ENCODE measurements around the gene SPTSSB.

The SPTSSB gene

GRCh38 chr3:161405087-161405486 is 33.8 kb upstream of the SPTSSB start:
- no peak for DNase-seq (ENCODE audit: low read depth)
- TF ChIP-seq, protein P1, sequence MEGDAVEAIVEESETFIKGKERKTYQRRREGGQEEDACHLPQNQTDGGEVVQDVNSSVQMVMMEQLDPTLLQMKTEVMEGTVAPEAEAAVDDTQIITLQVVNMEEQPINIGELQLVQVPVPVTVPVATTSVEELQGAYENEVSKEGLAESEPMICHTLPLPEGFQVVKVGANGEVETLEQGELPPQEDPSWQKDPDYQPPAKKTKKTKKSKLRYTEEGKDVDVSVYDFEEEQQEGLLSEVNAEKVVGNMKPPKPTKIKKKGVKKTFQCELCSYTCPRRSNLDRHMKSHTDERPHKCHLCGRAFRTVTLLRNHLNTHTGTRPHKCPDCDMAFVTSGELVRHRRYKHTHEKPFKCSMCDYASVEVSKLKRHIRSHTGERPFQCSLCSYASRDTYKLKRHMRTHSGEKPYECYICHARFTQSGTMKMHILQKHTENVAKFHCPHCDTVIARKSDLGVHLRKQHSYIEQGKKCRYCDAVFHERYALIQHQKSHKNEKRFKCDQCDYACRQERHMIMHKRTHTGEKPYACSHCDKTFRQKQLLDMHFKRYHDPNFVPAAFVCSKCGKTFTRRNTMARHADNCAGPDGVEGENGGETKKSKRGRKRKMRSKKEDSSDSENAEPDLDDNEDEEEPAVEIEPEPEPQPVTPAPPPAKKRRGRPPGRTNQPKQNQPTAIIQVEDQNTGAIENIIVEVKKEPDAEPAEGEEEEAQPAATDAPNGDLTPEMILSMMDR (IDR thresholded peaks at IDR 0.05; ENCODE audit: insufficient read depth, low read depth, low read length, missing control alignments), result no peak
- no peak overlapping the region for H3K4me3 ChIP-seq (ENCODE audit: low read length)

GRCh38 chr3:161403251-161403650 is 31.9 kb upstream of the SPTSSB start:
- H3K4me3 ChIP-seq (ENCODE audit: low read length), result no peak overlapping the region
- DNase-seq (ENCODE audit: low read depth), result peak; percentile 73
- TF ChIP-seq, protein P1 (IDR thresholded peaks at IDR 0.05; ENCODE audit: insufficient read depth, low read depth, low read length, missing control alignments), result no peak

DNA sequence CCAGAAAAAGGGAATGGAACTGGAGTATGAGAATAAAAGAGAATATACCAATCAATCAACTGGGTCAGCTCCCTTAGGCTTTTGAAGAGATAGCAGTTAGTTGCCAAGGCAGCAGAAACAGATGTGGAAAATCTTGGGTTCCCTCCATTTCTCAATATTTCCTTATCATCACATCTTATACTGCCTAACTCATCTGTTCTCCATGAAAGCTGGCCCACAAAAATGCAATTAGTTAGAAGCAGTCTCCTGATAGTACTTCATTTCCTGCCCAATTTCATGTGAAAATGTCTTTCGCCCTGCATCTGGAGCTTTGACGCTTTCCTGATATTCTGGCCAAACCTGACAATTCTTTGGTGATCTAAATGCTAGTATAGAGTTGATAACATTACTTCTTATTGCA is 30.1 kb upstream of the SPTSSB start:
- TF ChIP-seq, protein P1 (IDR thresholded peaks at IDR 0.05; ENCODE audit: insufficient read depth, low read depth, low read length, missing control alignments), result no peak

DNA sequence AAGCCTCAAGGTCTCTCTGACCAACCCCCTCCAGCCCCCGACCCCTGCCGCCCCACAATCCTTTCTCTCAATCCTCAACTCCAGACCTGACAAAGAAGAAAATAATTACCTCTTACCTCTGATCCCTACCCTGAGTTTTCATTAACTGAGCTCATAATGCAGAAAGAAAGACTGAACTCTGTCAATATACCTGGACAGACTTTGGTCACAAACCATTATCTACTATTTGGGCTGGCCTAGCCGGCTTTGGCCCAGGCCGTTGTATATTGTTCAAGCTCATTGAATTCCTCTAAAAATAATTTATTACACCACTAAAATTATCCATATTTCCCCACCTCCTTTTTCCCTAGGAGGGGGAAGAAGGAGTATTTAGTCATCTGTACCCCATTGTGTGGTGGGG is 29.3 kb upstream of the SPTSSB start:
- DNase-seq (ENCODE audit: low read depth), result no peak
- TF ChIP-seq, protein P1 (IDR thresholded peaks at IDR 0.05; ENCODE audit: insufficient read depth, low read depth, low read length, missing control alignments), result no peak

More for the DNA sequence above, 30.1 kb upstream of the SPTSSB start:
- no peak for DNase-seq (ENCODE audit: low read depth)
- no peak overlapping the region for H3K4me3 ChIP-seq (ENCODE audit: low read length)

DNA sequence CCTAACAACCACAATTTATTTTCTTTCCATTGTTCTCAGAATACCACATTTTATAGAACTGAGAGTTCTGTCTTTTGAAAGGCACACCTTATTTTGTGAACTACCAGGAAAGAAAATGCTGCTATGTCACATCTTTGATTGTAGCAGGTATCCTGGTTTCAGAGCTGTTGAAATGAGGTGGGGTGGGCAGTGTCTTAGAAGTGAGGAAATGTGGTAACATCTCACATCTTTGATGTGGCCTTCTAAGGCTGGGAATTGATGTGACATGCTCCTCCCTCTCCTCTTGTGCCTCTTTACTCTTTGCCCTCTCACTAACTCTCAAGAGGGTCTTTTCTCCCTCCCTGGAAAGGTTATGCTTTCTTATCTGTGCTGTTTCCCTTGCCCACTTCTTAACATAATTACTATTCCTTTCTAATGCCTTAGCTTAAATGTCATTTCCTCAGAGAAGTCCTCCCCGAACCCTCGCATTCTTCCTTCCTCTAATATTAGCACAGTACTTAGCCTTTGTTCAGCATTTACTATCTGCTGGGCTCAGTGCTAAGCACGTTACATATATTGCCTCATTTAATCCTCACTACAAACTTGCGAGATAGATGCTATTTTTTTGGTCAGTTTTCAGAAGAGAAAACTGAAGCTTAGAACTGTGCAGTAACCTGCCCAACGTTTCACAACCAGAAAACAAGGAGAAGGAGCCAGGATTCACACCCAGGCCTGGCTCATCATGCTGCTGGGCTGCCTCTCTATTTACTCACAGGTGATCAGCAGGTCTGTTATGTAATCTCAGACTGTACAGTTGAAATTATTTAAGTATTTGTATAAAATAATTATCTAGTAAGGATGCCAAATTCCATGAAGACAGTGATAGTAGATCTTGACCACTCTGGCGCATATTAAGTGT is 24.0 kb upstream of the SPTSSB start:
- TF ChIP-seq, protein P1 (IDR thresholded peaks at IDR 0.05; ENCODE audit: insufficient read depth, low read depth, low read length, missing control alignments), result no peak
- no peak overlapping the region for H3K4me3 ChIP-seq (ENCODE audit: low read length)
- DNase-seq (ENCODE audit: low read depth), result peak; percentile 78

More for the DNA sequence above, 29.3 kb upstream of the SPTSSB start:
- H3K4me3 ChIP-seq (ENCODE audit: low read length), result no peak overlapping the region

DNA sequence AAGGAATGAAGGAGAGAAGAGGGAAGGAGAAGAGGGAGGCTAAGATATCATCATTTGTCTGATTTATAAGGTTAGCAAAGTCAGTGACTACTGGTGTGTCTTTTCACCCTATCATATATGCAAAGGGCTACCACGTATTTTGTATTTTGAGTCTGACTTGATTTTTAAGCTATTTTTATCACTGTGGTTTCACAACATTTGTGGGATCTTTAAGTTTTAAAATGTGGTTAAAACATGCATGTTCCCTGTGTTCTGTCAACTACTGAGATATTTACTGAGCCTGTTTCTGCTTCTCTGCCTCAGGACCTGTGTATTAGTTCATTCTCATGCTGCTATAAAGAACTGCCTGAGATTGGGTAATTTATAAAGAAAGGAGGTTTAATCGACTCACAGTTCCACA is 22.5 kb upstream of the SPTSSB start:
- no peak for DNase-seq (ENCODE audit: low read depth)
- TF ChIP-seq, protein P1 (IDR thresholded peaks at IDR 0.05; ENCODE audit: insufficient read depth, low read depth, low read length, missing control alignments), result no peak
- no peak overlapping the region for H3K4me3 ChIP-seq (ENCODE audit: low read length)
